Astrocyte (in vitro differentiated cells and primary cell): Measurements from ENCODE around the gene ELK3.

Experiments
- EZH2 ChIP-seq: IDR thresholded peaks from 2 replicates; pipeline ENCODE4 v1.6.1; 2012; ENCODE audit warnings: mild to moderate bottlenecking, low read length, inconsistent platforms; ENCODE audit not compliant: insufficient read depth
- TF ChIP-seq, protein P1 (sequence below): IDR thresholded peaks from 2 replicates; pipeline ENCODE4 v1.5.1; 2011; ENCODE audit warnings: low read depth, mild to moderate bottlenecking, inconsistent platforms, low read length, moderate library complexity; ENCODE audit not compliant: insufficient read depth

DNA sequence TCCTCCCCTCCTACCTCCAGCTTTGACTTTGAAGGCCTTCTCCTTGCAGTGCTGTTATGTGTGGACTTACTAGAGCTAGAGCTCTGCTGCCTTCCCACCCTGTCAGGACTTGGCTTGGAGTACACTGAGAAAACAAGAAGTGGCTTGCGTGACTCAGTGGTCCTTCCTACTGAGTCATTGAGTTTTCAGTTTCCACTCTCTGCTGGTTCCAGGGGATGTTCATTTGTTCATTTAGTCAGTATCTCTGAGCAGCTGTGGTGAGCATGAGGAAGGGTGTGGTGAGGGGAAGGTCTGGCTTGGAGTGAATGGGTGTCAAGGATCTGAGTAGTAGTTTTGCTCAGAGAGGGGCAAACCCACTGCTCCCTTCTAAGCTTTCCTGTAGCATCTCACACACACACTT, 17.2 kb upstream of the ELK3 start:
- no peak for TF ChIP-seq EZH2
- TF ChIP-seq, protein P1, sequence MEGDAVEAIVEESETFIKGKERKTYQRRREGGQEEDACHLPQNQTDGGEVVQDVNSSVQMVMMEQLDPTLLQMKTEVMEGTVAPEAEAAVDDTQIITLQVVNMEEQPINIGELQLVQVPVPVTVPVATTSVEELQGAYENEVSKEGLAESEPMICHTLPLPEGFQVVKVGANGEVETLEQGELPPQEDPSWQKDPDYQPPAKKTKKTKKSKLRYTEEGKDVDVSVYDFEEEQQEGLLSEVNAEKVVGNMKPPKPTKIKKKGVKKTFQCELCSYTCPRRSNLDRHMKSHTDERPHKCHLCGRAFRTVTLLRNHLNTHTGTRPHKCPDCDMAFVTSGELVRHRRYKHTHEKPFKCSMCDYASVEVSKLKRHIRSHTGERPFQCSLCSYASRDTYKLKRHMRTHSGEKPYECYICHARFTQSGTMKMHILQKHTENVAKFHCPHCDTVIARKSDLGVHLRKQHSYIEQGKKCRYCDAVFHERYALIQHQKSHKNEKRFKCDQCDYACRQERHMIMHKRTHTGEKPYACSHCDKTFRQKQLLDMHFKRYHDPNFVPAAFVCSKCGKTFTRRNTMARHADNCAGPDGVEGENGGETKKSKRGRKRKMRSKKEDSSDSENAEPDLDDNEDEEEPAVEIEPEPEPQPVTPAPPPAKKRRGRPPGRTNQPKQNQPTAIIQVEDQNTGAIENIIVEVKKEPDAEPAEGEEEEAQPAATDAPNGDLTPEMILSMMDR = no peak
